LNCaP clone FGC (cell line): ENCODE results near the gene EVC2.

ENCODE experiments used
- DNase-seq: peaks from one replicate; pipeline ENCODE4 v3.0.0-alpha.2; 2011; ENCODE audit warnings: low read depth
- H3K4me3 ChIP-seq: 2 replicates; pipeline ENCODE4 v1.5.1; 2011; ENCODE audit warnings: mild to moderate bottlenecking, low read depth, low read length, control low read depth
- CTCF ChIP-seq: IDR thresholded peaks from 2 replicates; pipeline ENCODE4 v1.5.1; 2012; ENCODE audit warnings: mild to moderate bottlenecking; ENCODE audit not compliant: control insufficient read depth, insufficient read depth; ENCODE audit errors: extremely low read depth

The EVC2 gene, protein sequence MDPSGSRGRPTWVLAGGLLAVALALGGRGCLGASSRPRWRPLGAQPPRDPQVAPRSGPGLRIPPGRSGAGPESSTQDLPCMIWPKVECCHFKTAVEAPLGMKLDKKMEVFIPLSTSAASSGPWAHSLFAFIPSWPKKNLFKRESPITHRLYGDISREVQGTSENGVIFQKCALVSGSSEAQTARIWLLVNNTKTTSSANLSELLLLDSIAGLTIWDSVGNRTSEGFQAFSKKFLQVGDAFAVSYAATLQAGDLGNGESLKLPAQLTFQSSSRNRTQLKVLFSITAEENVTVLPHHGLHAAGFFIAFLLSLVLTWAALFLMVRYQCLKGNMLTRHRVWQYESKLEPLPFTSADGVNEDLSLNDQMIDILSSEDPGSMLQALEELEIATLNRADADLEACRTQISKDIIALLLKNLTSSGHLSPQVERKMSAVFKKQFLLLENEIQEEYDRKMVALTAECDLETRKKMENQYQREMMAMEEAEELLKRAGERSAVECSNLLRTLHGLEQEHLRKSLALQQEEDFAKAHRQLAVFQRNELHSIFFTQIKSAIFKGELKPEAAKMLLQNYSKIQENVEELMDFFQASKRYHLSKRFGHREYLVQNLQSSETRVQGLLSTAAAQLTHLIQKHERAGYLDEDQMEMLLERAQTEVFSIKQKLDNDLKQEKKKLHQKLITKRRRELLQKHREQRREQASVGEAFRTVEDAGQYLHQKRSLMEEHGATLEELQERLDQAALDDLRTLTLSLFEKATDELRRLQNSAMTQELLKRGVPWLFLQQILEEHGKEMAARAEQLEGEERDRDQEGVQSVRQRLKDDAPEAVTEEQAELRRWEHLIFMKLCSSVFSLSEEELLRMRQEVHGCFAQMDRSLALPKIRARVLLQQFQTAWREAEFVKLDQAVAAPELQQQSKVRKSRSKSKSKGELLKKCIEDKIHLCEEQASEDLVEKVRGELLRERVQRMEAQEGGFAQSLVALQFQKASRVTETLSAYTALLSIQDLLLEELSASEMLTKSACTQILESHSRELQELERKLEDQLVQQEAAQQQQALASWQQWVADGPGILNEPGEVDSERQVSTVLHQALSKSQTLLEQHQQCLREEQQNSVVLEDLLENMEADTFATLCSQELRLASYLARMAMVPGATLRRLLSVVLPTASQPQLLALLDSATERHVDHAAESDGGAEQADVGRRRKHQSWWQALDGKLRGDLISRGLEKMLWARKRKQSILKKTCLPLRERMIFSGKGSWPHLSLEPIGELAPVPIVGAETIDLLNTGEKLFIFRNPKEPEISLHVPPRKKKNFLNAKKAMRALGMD

GRCh38 chr4:5708449-5709206 is at the start of gene EVC2:
Gene EVC2 (minus strand): TSS chr4:5708559. CDS start chr4:5708513, 46 bp downstream.
- TF ChIP-seq CTCF = no peak
- no peak within 1 kb of the TSS for H3K4me3 ChIP-seq
- no peak for DNase-seq

DNA sequence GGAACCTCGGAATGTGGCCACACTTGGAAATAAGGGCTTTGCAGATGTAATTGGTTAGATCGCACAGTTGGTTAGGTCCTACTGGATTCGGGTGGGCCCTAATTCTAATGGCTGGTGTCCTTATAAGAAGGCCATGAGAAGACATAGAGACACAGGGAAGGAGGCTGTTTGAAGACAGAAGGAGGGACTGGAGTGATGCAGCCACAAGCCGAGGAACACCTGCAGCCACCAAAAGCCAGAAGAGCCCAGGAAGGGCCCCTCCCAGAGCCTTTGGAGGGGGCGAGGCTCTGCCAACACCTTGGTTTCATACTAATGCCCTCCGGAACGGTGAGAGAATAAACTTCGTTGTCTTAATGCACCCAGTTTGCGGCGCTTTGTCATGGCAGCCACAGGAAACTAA is 49.6 kb upstream of the EVC2 start:
- no peak for DNase-seq
- H3K4me3 ChIP-seq = no peak overlapping the region
- TF ChIP-seq CTCF = no peak

GRCh38 chr4:5757536-5757935 is 49.2 kb upstream of the EVC2 start:
- DNase-seq = no peak

GRCh38 chr4:5757091-5757490 is 48.7 kb upstream of the EVC2 start:
- no peak for DNase-seq
- no peak overlapping the region for H3K4me3 ChIP-seq
- no peak for TF ChIP-seq CTCF

More at GRCh38 chr4:5757536-5757935, 49.2 kb upstream of the EVC2 start:
- no peak overlapping the region for H3K4me3 ChIP-seq
- no peak for TF ChIP-seq CTCF

GRCh38 chr4:5756271-5756670 is 47.9 kb upstream of the EVC2 start:
- no peak overlapping the region for H3K4me3 ChIP-seq
- TF ChIP-seq CTCF = no peak
- no peak for DNase-seq

GRCh38 chr4:5755679-5756078 is 47.3 kb upstream of the EVC2 start:
- H3K4me3 ChIP-seq = no peak overlapping the region
- TF ChIP-seq CTCF = no peak
- no peak for DNase-seq
